Activated CD8-positive, alpha-beta T cell treated with anti-CD3 and anti-CD28 coated beads, Interleukin-2, amount 10 ng/mL, durations not matched to agents 7 days and 5 days (primary cell): ENCODE results near the gene SOCS1. TPM values are rescaled to one million over a fixed set of nuclear protein-coding genes. Genes with fewer than 3 reads are reported as not detected.
A peak's percentile ranks its signal among the peaks of the same experiment; 100 is the strongest.
"Not testable (repeated sequence)": the region's sequence is repeated elsewhere in the genome, so short reads cannot be mapped to it uniquely, and the experiment has no call there.

Experiments
- ATAC-seq: fragments of 150-1000 bp; cut with Tn5 transposase; one replicate; pipeline ENCODE4 v1.10.0; 2021; ENCODE audit warnings: moderate library complexity
- CTCF ChIA-PET: fragments of 350-600 bp; sonication (Branson Sonifier 250); formaldehyde crosslinking; loops from one replicate; lab custom pipeline; 2021; ENCODE audit warnings: antibody characterized with exemption; lab: Charles Lee
- POLR2A ChIA-PET: fragments of 350-600 bp; sonication (Branson Sonifier 250); formaldehyde crosslinking; loops from one replicate; lab custom pipeline; 2021; ENCODE audit warnings: antibody characterized with exemption; lab: Charles Lee
- DNase-seq: peaks from one replicate; pipeline ENCODE4 v3.0.0-alpha.2; 2020
- H3K27ac Mint-ChIP-seq: one replicate; pipeline ENCODE4 v1.8.0; 2021; ENCODE audit warnings: mild to moderate bottlenecking, mixed read lengths
- H3K27me3 Mint-ChIP-seq: one replicate; pipeline ENCODE4 v1.8.0; 2021; ENCODE audit warnings: low read depth, mixed read lengths
- H3K36me3 Mint-ChIP-seq: one replicate; pipeline ENCODE4 v1.8.0; 2021; ENCODE audit warnings: low read depth, mixed read lengths
- H3K4me1 Mint-ChIP-seq: one replicate; pipeline ENCODE4 v1.8.0; 2021; ENCODE audit warnings: low read depth, mixed read lengths
- H3K4me3 Mint-ChIP-seq: one replicate; pipeline ENCODE4 v1.8.0; 2021; ENCODE audit warnings: mild to moderate bottlenecking, mixed read lengths
- H3K9me3 Mint-ChIP-seq: one replicate; pipeline ENCODE4 v1.8.0; 2022; ENCODE audit warnings: mixed read lengths; ENCODE audit not compliant: insufficient read depth
- total RNA-seq, 2 experiments: library from RNA; stranded (reverse); gene quantifications; one replicate each; pipeline ENCODE4 v1.2.3, GENCODE V29; 2021

The SOCS1 gene
- total RNA-seq, 2 experiments from 2014 or later = 170 to 174 TPM

- peak overlapping the region; percentile 71 for H3K4me3 Mint-ChIP-seq
- peak overlapping the region; percentile 98 for H3K27ac Mint-ChIP-seq
- H3K4me1 Mint-ChIP-seq = peaks cover 87% of the 10 kb centered on the region
- DNase-seq (no peak), ATAC-seq (no peak)
- H3K9me3 Mint-ChIP-seq = no peaks in the 10 kb centered on the region
- POLR2A ChIA-PET = interaction anchor here (0.6 to 4.4 kb wide), 15 partner anchors 8 to 268 kb away, joined by 3 to 122 read pairs (median 5); partner anchors contain the start of gene SOCS1
- H3K27me3 Mint-ChIP-seq = no peaks in the 10 kb centered on the region
- no peaks in the 10 kb centered on the region for H3K36me3 Mint-ChIP-seq
- CTCF ChIA-PET = interaction anchor here (0.7 to 5.0 kb wide), 9 partner anchors 9 to 269 kb away, joined by 3 to 56 read pairs (median 5); partner anchors contain the start of gene SOCS1
Measured at GRCh38 chr16:11232302-11232851, 23.6 kb downstream of the SOCS1 start.

- H3K27ac Mint-ChIP-seq = peak overlapping the region; percentile 98
- peak overlapping the region; percentile 28 for H3K4me3 Mint-ChIP-seq
- ChIA-PET CTCF (interaction anchor here (2.8 kb wide), 1 partner anchor 24 kb away, joined by 14 read pairs; the partner anchor contains the start of gene SOCS1), POLR2A (interaction anchor here (1.2 to 1.3 kb wide), 2 partner anchors 23 to 152 kb away, joined by 3 to 9 read pairs; no protein-coding TSS in a partner anchor)
- no peaks in the 10 kb centered on the region for H3K9me3 Mint-ChIP-seq
- H3K36me3 Mint-ChIP-seq = no peaks in the 10 kb centered on the region
- no peaks in the 10 kb centered on the region for H3K27me3 Mint-ChIP-seq
- DNase-seq (no peak), ATAC-seq (no peak)
- peaks cover 85% of the 10 kb centered on the region for H3K4me1 Mint-ChIP-seq
Measured at GRCh38 chr16:11231367-11231970, 24.5 kb downstream of the SOCS1 start.

GRCh38 chr16:11229906-11230305 is 26.1 kb downstream of the SOCS1 start:
- Mint-ChIP-seq H3K4me1 (peaks cover 88% of the 10 kb centered on the region), H3K27ac (peak overlapping the region; percentile 69), H3K36me3 (no peaks in the 10 kb centered on the region), H3K27me3 (no peaks in the 10 kb centered on the region), H3K4me3 (no peak overlapping the region), H3K9me3 (no peaks in the 10 kb centered on the region)
- ChIA-PET CTCF (interaction anchor here (2.8 kb wide), 1 partner anchor 25 kb away, joined by 14 read pairs; the partner anchor contains the start of gene SOCS1), POLR2A (no interaction called here)
- ATAC-seq (no peak), DNase-seq (no peak)

GRCh38 chr16:11229432-11229831 is 26.6 kb downstream of the SOCS1 start:
- ChIA-PET CTCF (interaction anchor here (2.8 kb wide), 1 partner anchor 26 kb away, joined by 14 read pairs; the partner anchor contains the start of gene SOCS1), POLR2A (no interaction called here)
- no peak for ATAC-seq
- H3K4me3 Mint-ChIP-seq = no peak overlapping the region
- peak overlapping the region; percentile 69 for H3K27ac Mint-ChIP-seq
- H3K9me3 Mint-ChIP-seq = no peaks in the 10 kb centered on the region
- H3K27me3 Mint-ChIP-seq = no peaks in the 10 kb centered on the region
- no peak for DNase-seq
- no peaks in the 10 kb centered on the region for H3K36me3 Mint-ChIP-seq
- peaks cover 90% of the 10 kb centered on the region for H3K4me1 Mint-ChIP-seq

- peak overlapping the region; percentile 99 for H3K27ac Mint-ChIP-seq
- H3K9me3 Mint-ChIP-seq = no peaks in the 10 kb centered on the region
- H3K36me3 Mint-ChIP-seq = peaks cover 2% of the 10 kb centered on the region
- no peaks in the 10 kb centered on the region for H3K27me3 Mint-ChIP-seq
- H3K4me1 Mint-ChIP-seq = peaks cover 85% of the 10 kb centered on the region
- H3K4me3 Mint-ChIP-seq = peak overlapping the region; percentile 80
- DNase-seq (peak; percentile 40), ATAC-seq (no peak)
- ChIA-PET POLR2A (interaction anchor here (0.6 to 3.7 kb wide), 16 partner anchors 8 to 908 kb away, joined by 3 to 123 read pairs (median 6); partner anchors contain the start of gene SOCS1), CTCF (interaction anchor here (0.7 to 3.8 kb wide), 14 partner anchors 8 to 262 kb away, joined by 3 to 51 read pairs (median 4); partner anchors contain the start of gene SOCS1)
Measured at GRCh38 chr16:11225677-11226549, 30.1 kb downstream of the SOCS1 start.

- H3K4me1 Mint-ChIP-seq = peaks cover 84% of the 10 kb centered on the region
- peak; percentile 83 for ATAC-seq
- POLR2A ChIA-PET = interaction anchor here (0.6 to 3.7 kb wide), 27 partner anchors 9 to 908 kb away, joined by 3 to 123 read pairs (median 4); partner anchors contain the start of gene SOCS1
- peak overlapping the region; percentile 99 for H3K27ac Mint-ChIP-seq
- no peaks in the 10 kb centered on the region for H3K27me3 Mint-ChIP-seq
- peak overlapping the region; percentile 80 for H3K4me3 Mint-ChIP-seq
- peak; percentile 92 for DNase-seq
- H3K9me3 Mint-ChIP-seq = no peaks in the 10 kb centered on the region
- CTCF ChIA-PET = interaction anchor here (0.5 to 3.8 kb wide), 20 partner anchors 9 to 261 kb away, joined by 3 to 51 read pairs (median 4); partner anchors contain the start of gene SOCS1
- H3K36me3 Mint-ChIP-seq = peaks cover 2% of the 10 kb centered on the region
Measured at GRCh38 chr16:11224894-11225676, 30.9 kb downstream of the SOCS1 start.

- peak; percentile 77 for ATAC-seq
- ChIA-PET CTCF (interaction anchor here (0.7 to 3.8 kb wide), 17 partner anchors 9 to 260 kb away, joined by 3 to 51 read pairs (median 5); partner anchors contain the start of gene SOCS1), POLR2A (interaction anchor here (0.6 to 3.7 kb wide), 23 partner anchors 9 to 279 kb away, joined by 3 to 123 read pairs (median 5); partner anchors contain the start of gene SOCS1)
- H3K4me3 Mint-ChIP-seq = peak overlapping the region; percentile 80
- no peaks in the 10 kb centered on the region for H3K9me3 Mint-ChIP-seq
- H3K27ac Mint-ChIP-seq = peak overlapping the region; percentile 99
- peaks cover 3% of the 10 kb centered on the region for H3K36me3 Mint-ChIP-seq
- peak; percentile 90 for DNase-seq
- H3K27me3 Mint-ChIP-seq = no peaks in the 10 kb centered on the region
- H3K4me1 Mint-ChIP-seq = peaks cover 82% of the 10 kb centered on the region
Measured at GRCh38 chr16:11224096-11224893, 31.7 kb downstream of the SOCS1 start.

GRCh38 chr16:11220507-11220906 is 35.5 kb downstream of the SOCS1 start:
- H3K9me3 Mint-ChIP-seq = peaks cover 20% of the 10 kb centered on the region

GRCh38 chr16:11219178-11219577 is 36.8 kb downstream of the SOCS1 start:
- Mint-ChIP-seq H3K4me3 (no peak overlapping the region), H3K27ac (peak overlapping the region; percentile 75), H3K4me1 (peaks cover 60% of the 10 kb centered on the region), H3K36me3 (peaks cover 34% of the 10 kb centered on the region), H3K9me3 (peaks cover 20% of the 10 kb centered on the region), H3K27me3 (no peaks in the 10 kb centered on the region)
- ATAC-seq (no peak), DNase-seq (no peak)
- POLR2A ChIA-PET = interaction anchor here (0.6 to 1.1 kb wide), 2 partner anchors 21 to 61 kb away, joined by 3 to 4 read pairs; no protein-coding TSS in a partner anchor
- CTCF ChIA-PET = interaction anchor here (1.1 to 2.5 kb wide), 9 partner anchors 13 to 255 kb away, joined by 3 to 28 read pairs (median 4); no protein-coding TSS in a partner anchor

More at GRCh38 chr16:11220507-11220906, 35.5 kb downstream of the SOCS1 start:
- not testable (repeated sequence) for H3K4me3 Mint-ChIP-seq, ATAC-seq, DNase-seq, H3K27me3 Mint-ChIP-seq
- POLR2A ChIA-PET = interaction anchor here (0.7 kb wide), 1 partner anchor 119 kb away, joined by 4 read pairs; no protein-coding TSS in a partner anchor
- CTCF ChIA-PET = interaction anchor here (1.1 kb wide), 1 partner anchor 31 kb away, joined by 3 read pairs; no protein-coding TSS in a partner anchor
- H3K4me1 Mint-ChIP-seq = peaks cover 70% of the 10 kb centered on the region
- H3K27ac Mint-ChIP-seq = peak overlapping the region; percentile 39
- peaks cover 34% of the 10 kb centered on the region for H3K36me3 Mint-ChIP-seq
